GM12864 (cell line): Measurements from ENCODE around the gene CFL2.

Experiments used
- DNase-seq: peaks from one replicate; pipeline ENCODE4 v3.0.0-alpha.2; 2011; ENCODE audit warnings: low read depth
- H3K4me3 ChIP-seq: 2 replicates; pipeline ENCODE4 v1.5.1; 2011; ENCODE audit warnings: mild to moderate bottlenecking, low read depth, low read length, control low read depth
- TF ChIP-seq, protein P1 (sequence below): IDR thresholded peaks from 2 replicates; pipeline ENCODE4 v1.5.1; 2011; ENCODE audit warnings: low read depth, mild to moderate bottlenecking, moderate library complexity, low read length, control low read depth, inconsistent platforms; ENCODE audit errors: missing control alignments

Gene CFL2

DNA sequence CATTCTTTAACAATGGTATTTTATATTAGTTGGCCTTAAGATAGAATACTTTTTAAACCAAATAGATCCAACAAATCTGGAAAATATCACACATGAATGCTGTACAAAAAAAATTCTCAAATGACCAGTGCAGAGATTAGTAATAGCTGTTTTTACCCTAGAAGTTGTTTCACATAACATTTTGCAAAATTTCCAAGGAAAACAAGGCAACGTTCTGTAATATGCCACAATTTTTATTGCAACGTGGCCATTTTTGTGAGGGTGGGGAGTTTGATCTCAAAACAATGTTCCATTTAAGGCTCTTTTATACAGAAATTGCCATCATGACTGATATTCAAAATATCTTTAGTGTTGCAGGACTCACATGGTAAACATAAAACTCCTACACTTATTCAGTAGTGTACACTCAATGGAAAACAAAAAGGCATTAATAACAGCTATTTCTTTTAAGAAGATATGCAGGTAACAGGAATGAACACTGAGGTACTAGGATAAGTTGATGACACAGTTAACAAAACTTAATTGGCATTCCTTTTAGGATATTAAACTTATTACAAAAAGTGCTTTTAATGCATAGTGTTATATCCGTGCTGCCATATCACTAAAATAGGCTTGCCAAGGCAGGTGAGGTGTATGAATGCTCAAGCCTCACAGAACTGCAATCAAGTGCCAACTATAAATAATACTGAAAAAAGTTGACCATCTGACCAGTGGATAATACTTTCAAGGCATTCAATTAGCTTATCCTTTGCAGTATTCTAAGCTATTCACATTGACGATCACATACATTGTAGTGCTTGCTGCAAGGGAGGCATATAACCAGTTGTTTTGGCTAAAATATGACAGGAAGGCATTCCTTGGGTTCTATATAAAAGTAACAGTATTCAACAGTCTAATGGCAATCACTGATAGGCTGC, 2.3 kb downstream of the CFL2 start:
- DNase-seq: no peak
- peak overlapping the region; percentile 20; the same call in 1 of the 2 replicates for H3K4me3 ChIP-seq
- TF ChIP-seq, protein P1, sequence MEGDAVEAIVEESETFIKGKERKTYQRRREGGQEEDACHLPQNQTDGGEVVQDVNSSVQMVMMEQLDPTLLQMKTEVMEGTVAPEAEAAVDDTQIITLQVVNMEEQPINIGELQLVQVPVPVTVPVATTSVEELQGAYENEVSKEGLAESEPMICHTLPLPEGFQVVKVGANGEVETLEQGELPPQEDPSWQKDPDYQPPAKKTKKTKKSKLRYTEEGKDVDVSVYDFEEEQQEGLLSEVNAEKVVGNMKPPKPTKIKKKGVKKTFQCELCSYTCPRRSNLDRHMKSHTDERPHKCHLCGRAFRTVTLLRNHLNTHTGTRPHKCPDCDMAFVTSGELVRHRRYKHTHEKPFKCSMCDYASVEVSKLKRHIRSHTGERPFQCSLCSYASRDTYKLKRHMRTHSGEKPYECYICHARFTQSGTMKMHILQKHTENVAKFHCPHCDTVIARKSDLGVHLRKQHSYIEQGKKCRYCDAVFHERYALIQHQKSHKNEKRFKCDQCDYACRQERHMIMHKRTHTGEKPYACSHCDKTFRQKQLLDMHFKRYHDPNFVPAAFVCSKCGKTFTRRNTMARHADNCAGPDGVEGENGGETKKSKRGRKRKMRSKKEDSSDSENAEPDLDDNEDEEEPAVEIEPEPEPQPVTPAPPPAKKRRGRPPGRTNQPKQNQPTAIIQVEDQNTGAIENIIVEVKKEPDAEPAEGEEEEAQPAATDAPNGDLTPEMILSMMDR: no peak

DNA sequence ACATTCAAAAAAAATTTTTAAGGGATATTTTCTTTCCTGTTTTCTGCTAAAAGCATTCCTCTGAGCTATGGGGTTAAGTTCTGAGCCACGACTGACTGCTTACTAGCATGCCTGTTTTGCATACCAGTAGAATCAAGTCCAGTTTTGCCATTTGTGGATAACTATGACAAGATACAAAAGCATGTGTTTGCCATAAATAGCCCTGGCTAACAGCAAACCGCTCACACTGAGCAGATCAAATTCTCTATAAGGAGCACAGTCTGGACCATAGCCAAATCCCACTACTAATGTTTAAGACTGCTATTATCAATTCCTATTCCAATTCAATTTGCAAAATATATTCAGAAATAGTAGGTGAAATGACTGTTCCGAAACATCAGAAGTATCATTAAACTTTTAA, 3.2 kb downstream of the CFL2 start:
- TF ChIP-seq, protein P1: no peak
- no peak overlapping the region; the same call in 1 of the 2 replicates for H3K4me3 ChIP-seq
- peak; percentile 60 for DNase-seq

DNA sequence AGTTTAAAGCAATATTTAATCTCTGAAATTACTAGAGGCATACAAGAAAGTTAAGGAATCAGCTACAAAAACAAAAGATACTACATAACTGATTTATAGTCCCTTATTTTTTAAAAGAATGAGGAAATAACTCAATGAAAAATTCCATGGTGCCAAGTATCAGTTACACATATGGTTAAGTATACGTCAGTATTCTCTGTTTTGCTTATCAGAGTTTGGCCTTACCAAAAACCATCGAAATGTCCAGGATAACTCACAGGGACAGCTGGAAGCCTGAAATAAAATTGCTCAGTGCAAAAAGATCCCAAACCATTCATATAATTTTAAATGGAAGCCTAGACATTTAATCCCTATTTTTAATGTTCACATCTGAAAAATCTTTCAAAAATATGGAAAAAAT, 3.6 kb downstream of the CFL2 start:
- DNase-seq: no peak
- TF ChIP-seq, protein P1: no peak
- peak overlapping the region; percentile 22; the same call in 1 of the 2 replicates for H3K4me3 ChIP-seq

DNA sequence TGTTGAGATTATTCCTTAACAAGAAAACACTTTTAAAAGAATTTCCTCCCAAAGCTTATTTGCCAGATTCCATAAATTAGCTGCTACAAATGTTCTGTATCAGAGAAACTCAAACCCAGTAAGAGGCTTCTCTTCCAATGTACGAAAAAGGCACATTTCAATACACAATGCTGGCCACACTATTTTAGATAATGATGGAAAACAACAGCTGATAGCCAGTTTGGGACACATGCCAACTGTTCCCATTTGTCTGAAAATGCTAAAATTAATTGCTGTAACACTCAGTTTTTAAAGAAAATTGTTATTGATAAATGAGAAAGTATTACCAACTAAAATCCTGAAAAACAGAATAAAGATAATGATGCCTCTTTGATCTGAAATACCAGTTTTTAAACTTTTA, 4.4 kb downstream of the CFL2 start:
- TF ChIP-seq, protein P1: no peak
- no peak overlapping the region for H3K4me3 ChIP-seq
- no peak for DNase-seq

DNA sequence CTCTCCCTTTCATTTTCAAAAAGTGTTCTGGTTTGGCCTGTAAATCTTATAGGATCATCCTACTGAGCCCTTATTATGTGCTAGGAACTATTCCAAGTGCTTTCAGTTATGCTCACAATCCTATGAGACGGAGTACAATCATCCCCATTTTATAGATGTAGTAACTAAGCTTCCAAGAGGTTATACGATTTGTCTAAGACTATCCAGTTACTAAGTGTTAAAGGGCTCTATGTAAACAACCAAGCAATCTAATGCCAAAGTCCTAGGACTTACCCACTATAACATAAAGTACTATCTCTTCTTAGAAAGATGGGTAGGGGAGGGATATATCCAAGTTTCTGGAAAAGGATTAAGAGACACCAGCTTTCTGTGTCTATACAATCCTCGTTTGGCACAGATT, 6.7 kb downstream of the CFL2 start:
- TF ChIP-seq, protein P1: no peak
- no peak for DNase-seq
- H3K4me3 ChIP-seq: no peak overlapping the region

DNA sequence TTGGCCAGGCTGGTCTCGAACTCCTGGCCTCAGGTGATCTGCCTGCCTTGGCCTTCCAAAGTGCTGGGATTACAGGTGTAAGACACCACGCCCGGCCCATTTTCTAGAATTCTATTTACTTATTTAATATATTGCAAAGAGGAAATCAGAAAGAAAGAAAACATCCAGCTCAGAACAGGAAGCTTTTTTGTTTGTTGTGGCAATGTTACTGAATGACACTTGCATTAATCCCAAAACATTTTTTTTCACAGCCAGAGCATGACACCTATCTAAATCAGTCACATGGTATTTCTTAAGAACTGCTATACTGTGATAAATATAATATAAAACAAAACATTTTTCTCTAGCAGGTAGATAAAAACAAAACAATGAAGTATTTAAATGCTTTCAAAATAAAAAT, 12.6 kb downstream of the CFL2 start:
- no peak for DNase-seq
- no peak overlapping the region for H3K4me3 ChIP-seq
- TF ChIP-seq, protein P1: no peak

DNA sequence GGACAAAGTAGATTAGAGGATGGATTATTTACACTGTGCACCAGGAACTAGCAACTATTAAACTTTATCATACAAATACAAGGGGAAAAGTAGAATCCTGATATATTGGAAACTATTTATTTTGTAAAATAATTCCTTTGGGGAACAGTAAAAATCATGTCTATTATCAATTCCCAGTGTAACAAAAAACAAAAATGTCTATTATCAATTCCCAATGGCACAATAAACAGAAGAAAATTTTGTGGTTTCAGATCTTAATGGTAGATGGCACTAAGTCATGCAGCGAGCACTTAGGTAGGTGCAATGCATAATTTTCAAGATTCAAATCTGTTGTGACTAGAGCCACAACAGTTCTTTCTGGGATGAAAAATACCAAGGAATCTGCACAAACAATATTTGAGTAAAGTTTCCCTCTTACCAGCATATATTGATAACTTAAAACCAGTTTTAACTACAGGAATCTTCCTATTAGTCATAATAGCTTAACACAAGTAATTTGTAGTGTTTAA, 13.7 kb downstream of the CFL2 start:
- no peak for DNase-seq
- TF ChIP-seq, protein P1: no peak
- no peak overlapping the region for H3K4me3 ChIP-seq
